Measurements from ENCODE around the gene TMEM63B. TPM values are rescaled to one million over a fixed set of nuclear protein-coding genes. Genes with fewer than 3 reads are reported as not detected.

TMEM63B gene
- total and polyA plus RNA-seq, 9 of the 15 experiments (the other 6 are each of a cell fraction or from before 2014, with no cell fraction given) = 0.14 to 39.4 (median 14.4) TPM

DNA sequence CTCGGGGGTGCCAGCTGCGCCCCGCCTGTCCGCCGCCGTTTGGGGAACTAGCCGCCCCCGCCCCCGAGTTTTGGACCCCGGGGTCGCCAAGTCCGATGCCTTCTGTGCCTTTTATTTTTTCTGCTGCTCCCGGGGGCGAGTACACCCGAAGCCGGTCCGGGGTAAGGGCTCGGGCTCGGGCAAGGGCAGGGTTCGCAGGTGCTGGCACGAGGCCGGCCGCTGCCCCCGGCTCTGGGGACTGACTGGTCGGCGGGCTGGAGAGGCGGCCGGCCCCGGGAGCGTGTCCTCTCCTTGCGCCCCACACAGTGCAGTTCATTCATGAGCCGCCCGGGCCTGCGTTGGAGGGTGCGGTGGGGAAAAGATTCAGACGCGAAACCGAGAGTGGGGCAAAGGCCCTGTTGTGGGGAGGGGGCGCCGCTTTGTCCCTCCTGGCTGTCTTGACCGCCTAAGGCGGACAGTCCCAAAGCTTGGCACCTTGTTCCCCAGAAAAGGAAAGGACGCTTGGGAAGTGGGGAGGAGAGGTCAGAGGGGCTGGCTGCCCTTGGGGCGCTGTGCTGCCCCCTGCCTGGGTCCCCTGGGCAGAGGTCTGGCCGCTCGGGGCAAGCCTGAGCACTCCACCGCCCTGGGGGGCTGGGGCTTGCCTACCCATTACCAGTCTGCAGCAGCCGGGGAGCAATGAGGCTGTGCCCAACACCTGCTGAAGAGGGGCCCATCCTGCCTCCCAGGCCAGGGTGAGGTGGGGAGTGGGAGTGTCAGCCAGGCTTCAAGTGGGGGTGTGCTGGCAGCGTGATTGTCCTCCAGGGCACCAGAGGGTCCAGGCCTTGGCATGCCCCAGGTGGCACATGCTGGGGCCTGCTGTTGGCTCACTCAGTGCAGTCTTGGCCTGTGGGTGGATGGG lies 915 bp downstream of the TMEM63B start (continued):
- TF ChIP-seq, protein P1, sequence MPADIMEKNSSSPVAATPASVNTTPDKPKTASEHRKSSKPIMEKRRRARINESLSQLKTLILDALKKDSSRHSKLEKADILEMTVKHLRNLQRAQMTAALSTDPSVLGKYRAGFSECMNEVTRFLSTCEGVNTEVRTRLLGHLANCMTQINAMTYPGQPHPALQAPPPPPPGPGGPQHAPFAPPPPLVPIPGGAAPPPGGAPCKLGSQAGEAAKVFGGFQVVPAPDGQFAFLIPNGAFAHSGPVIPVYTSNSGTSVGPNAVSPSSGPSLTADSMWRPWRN (IDR thresholded peaks at IDR 0.05; ENCODE audit: low read depth) = no peak
- TF ChIP-seq NFE2L1 (tag; IDR thresholded peaks at IDR 0.05; ENCODE audit: borderline replicate concordance, low read depth) = no peak
- TF ChIP-seq CCNT2 (IDR thresholded peaks at IDR 0.05; ENCODE audit: borderline replicate concordance, extremely low read depth, insufficient read length, low read depth, low read length) = no peak
- TF ChIP-seq ZNF699 (CRISPR knock-in tag; IDR thresholded peaks at IDR 0.05; ENCODE audit: insufficient replicate concordance) = no peak
- no peak for TF ChIP-seq KDM1A (IDR thresholded peaks at IDR 0.05)
- no peak for TF ChIP-seq ATF1 (CRISPR knock-in tag; IDR thresholded peaks at IDR 0.05)
- no peak for TF ChIP-seq ATF1 (tag; IDR thresholded peaks at IDR 0.05)
- TF ChIP-seq HDAC3 (IDR thresholded peaks at IDR 0.05; ENCODE audit: borderline replicate concordance, partially characterized antibody) = no peak
- no peak for TF ChIP-seq HNRNPH1 (optimal IDR thresholded peaks at IDR 0.05; ENCODE audit: low read depth, low read length)
- TF ChIP-seq CHD1 (IDR thresholded peaks at IDR 0.05; ENCODE audit: low read length) = no peak
- no peak; a peak in 1 of 4 replicates for TF ChIP-seq HDAC1 (IDR thresholded peaks at IDR 0.05)
- no peak for TF ChIP-seq RBM22 (IDR thresholded peaks at IDR 0.05; ENCODE audit: low read depth, low read length, poor library complexity, severe bottlenecking)
- TF ChIP-seq HDAC2 (IDR thresholded peaks at IDR 0.05) = 0 out of 2 replicates have a peak, but pooled peaks have one; percentile 15
- TF ChIP-seq JUND (IDR thresholded peaks at IDR 0.05; ENCODE audit: borderline replicate concordance, low read depth, low read length) = 0 out of 2 replicates have a peak, but pooled peaks have one; percentile 6
- no peak for TF ChIP-seq JUND (tag; IDR thresholded peaks at IDR 0.05; ENCODE audit: borderline replicate concordance, low read depth, low read length)
- 0 out of 2 replicates have a peak, but pooled peaks have one; percentile 49 for TF ChIP-seq MTA3 (IDR thresholded peaks at IDR 0.05; ENCODE audit: borderline replicate concordance)
- TF ChIP-seq ZNF41 (CRISPR knock-in tag; conservative IDR thresholded peaks at IDR 0.05) = no peak
- no peak for TF ChIP-seq HNRNPLL (IDR thresholded peaks at IDR 0.05; ENCODE audit: low read depth, low read length, poor library complexity, severe bottlenecking)
- TF ChIP-seq HLTF (IDR thresholded peaks at IDR 0.05) = no peak
- TF ChIP-seq SP2 (IDR thresholded peaks at IDR 0.05; ENCODE audit: extremely low read depth, low read depth, low read length, poor library complexity, severe bottlenecking) = no peak
- TF ChIP-seq HOXB6 (CRISPR knock-in tag; IDR thresholded peaks at IDR 0.05; ENCODE audit: borderline replicate concordance) = no peak
- TF ChIP-seq ZNF75A (CRISPR knock-in tag; IDR thresholded peaks at IDR 0.05) = no peak
- TF ChIP-seq, protein P2, sequence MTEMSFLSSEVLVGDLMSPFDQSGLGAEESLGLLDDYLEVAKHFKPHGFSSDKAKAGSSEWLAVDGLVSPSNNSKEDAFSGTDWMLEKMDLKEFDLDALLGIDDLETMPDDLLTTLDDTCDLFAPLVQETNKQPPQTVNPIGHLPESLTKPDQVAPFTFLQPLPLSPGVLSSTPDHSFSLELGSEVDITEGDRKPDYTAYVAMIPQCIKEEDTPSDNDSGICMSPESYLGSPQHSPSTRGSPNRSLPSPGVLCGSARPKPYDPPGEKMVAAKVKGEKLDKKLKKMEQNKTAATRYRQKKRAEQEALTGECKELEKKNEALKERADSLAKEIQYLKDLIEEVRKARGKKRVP (CRISPR knock-in tag; IDR thresholded peaks at IDR 0.05) = no peak
- TF ChIP-seq, protein P3, sequence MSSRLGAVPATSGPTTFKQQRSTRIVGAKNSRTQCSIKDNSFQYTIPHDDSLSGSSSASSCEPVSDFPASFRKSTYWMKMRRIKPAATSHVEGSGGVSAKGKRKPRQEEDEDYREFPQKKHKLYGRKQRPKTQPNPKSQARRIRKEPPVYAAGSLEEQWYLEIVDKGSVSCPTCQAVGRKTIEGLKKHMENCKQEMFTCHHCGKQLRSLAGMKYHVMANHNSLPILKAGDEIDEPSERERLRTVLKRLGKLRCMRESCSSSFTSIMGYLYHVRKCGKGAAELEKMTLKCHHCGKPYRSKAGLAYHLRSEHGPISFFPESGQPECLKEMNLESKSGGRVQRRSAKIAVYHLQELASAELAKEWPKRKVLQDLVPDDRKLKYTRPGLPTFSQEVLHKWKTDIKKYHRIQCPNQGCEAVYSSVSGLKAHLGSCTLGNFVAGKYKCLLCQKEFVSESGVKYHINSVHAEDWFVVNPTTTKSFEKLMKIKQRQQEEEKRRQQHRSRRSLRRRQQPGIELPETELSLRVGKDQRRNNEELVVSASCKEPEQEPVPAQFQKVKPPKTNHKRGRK (tag; IDR thresholded peaks at IDR 0.05) = no peak
- no peak for TF ChIP-seq CBFA2T3 (IDR thresholded peaks at IDR 0.05)
- no peak for TF ChIP-seq ZKSCAN1 (IDR thresholded peaks at IDR 0.05; ENCODE audit: low read depth, low read length)
- TF ChIP-seq RBM14 (IDR thresholded peaks at IDR 0.05; ENCODE audit: borderline replicate concordance, insufficient read depth, low read depth, low read length) = no peak
